Karpas-422 (cell line): ENCODE results near the gene SPAG16. TPM values are rescaled to one million over a fixed set of nuclear protein-coding genes. Genes with fewer than 3 reads are reported as not detected.

Source experiments
- DNase-seq: peaks from one replicate; pipeline ENCODE4 v3.0.0-alpha.2; 2015
- H2AFZ ChIP-seq: fragments of 200-600 bp; sonication (generic); 2 replicates; pipeline ENCODE4 v1.6.1; 2014; ENCODE audit warnings: antibody characterized with exemption, low read length, mixed read lengths
- H3K27ac ChIP-seq: fragments of 200-600 bp; sonication (generic); 2 replicates; pipeline ENCODE4 v1.5.1; 2014; ENCODE audit warnings: mild to moderate bottlenecking, low read length, moderate library complexity
- H3K27me3 ChIP-seq: fragments of 200-600 bp; sonication (generic); 2 replicates; pipeline ENCODE4 v1.6.1; 2014; ENCODE audit warnings: low read length, mixed read lengths
- H3K36me3 ChIP-seq: fragments of 200-600 bp; sonication (generic); 2 replicates; pipeline ENCODE4 v1.6.1; 2014; ENCODE audit warnings: low read length, mixed read lengths; ENCODE audit not compliant: insufficient read depth
- H3K4me1 ChIP-seq: fragments of 200-600 bp; sonication (generic); 2 replicates; pipeline ENCODE4 v1.6.1; 2014; ENCODE audit warnings: mild to moderate bottlenecking, low read length, mixed read lengths
- H3K4me2 ChIP-seq: fragments of 200-600 bp; sonication (generic); 2 replicates; pipeline ENCODE4 v1.6.1; 2014; ENCODE audit warnings: low read length, low read depth, mild to moderate bottlenecking; ENCODE audit not compliant: poor library complexity, severe bottlenecking
- H3K4me3 ChIP-seq: fragments of 200-600 bp; sonication (generic); 2 replicates; pipeline ENCODE4 v1.5.1; 2014; ENCODE audit warnings: mild to moderate bottlenecking, antibody characterized with exemption, low read length, mixed read lengths
- H3K79me2 ChIP-seq: fragments of 200-600 bp; sonication (generic); 2 replicates; pipeline ENCODE4 v1.6.1; 2014; ENCODE audit warnings: mild to moderate bottlenecking, low read length, mixed read lengths
- H3K9ac ChIP-seq: fragments of 200-600 bp; sonication (generic); 2 replicates; pipeline ENCODE4 v1.6.0; 2014; ENCODE audit warnings: low read length
- H3K9me2 ChIP-seq: fragments of 200-600 bp; sonication (generic), shearing (Covaris generic); replicated peaks from 2 replicates; pipeline ENCODE4 v1.6.0; 2014; ENCODE audit warnings: mild to moderate bottlenecking, low read length, moderate library complexity; ENCODE audit not compliant: insufficient read depth
- H3K9me3 ChIP-seq: fragments of 300-700, 200-600 bp; sonication (generic); 2 replicates; pipeline ENCODE4 v1.6.1; 2014; ENCODE audit warnings: low read length, mixed read lengths
- H4K20me1 ChIP-seq: fragments of 200-600 bp; sonication (generic); 2 replicates; pipeline ENCODE4 v1.6.1; 2014; ENCODE audit warnings: mild to moderate bottlenecking, antibody characterized with exemption, low read length, low read depth; ENCODE audit not compliant: insufficient read depth
- total RNA-seq: library from RNA; depleted of rRNA; stranded (reverse); fragments of >200 nt; shearing (Covaris generic); gene quantifications from 2 replicates; pipeline ENCODE4 v1.2.3, GENCODE V29; 2014; ENCODE audit warnings: low replicate concordance

The SPAG16 gene
- total RNA-seq, 1 experiment from 2014 or later = 67.8 TPM

GRCh38 chr2:213551526-213551925, 267.3 kb downstream of the SPAG16 start:
- Histone ChIP-seq H3K27me3 (no peaks in the 10 kb centered on the region), H3K4me1 (no peaks in the 10 kb centered on the region), H2AFZ (no peak overlapping the region), H3K9me2 (no peaks in the 10 kb centered on the region), H3K4me2 (no peak overlapping the region), H4K20me1 (no peaks in the 10 kb centered on the region), H3K9ac (no peak overlapping the region), H3K9me3 (peaks cover 37% of the 10 kb centered on the region), H3K27ac (no peak overlapping the region), H3K4me3 (no peak overlapping the region), H3K36me3 (no peaks in the 10 kb centered on the region), H3K79me2 (no peaks in the 10 kb centered on the region)
- no peak for DNase-seq

- H3K27ac ChIP-seq = no peak overlapping the region
- H3K9ac ChIP-seq = no peak overlapping the region
- H4K20me1 ChIP-seq = no peaks in the 10 kb centered on the region
- H3K4me1 ChIP-seq = no peaks in the 10 kb centered on the region
- H3K36me3 ChIP-seq = no peaks in the 10 kb centered on the region
- no peaks in the 10 kb centered on the region for H3K9me2 ChIP-seq
- H3K4me3 ChIP-seq = no peak overlapping the region
- H3K9me3 ChIP-seq = peaks cover 15% of the 10 kb centered on the region
- H3K27me3 ChIP-seq = no peaks in the 10 kb centered on the region
- H3K79me2 ChIP-seq = no peaks in the 10 kb centered on the region
- H2AFZ ChIP-seq = no peak overlapping the region
- no peak for DNase-seq
- no peak overlapping the region for H3K4me2 ChIP-seq
These were observed 274.8 kb downstream of the SPAG16 start for GRCh38 chr2:213559053-213559452.

GRCh38 chr2:213561759-213562158, 277.5 kb downstream of the SPAG16 start:
- no peaks in the 10 kb centered on the region for H4K20me1 ChIP-seq
- no peak overlapping the region for H3K4me2 ChIP-seq
- H3K36me3 ChIP-seq = no peaks in the 10 kb centered on the region
- no peaks in the 10 kb centered on the region for H3K27me3 ChIP-seq
- DNase-seq = no peak
- no peaks in the 10 kb centered on the region for H3K4me1 ChIP-seq
- no peak overlapping the region for H3K9ac ChIP-seq
- H3K9me2 ChIP-seq = no peaks in the 10 kb centered on the region
- H3K9me3 ChIP-seq = peaks cover 23% of the 10 kb centered on the region
- no peak overlapping the region for H2AFZ ChIP-seq
- H3K27ac ChIP-seq = no peak overlapping the region
- no peak overlapping the region for H3K4me3 ChIP-seq
- no peaks in the 10 kb centered on the region for H3K79me2 ChIP-seq

- Histone ChIP-seq H3K4me1 (no peaks in the 10 kb centered on the region), H4K20me1 (no peaks in the 10 kb centered on the region), H3K27me3 (no peaks in the 10 kb centered on the region), H3K9ac (no peak overlapping the region), H3K9me3 (peaks cover 23% of the 10 kb centered on the region), H3K79me2 (no peaks in the 10 kb centered on the region), H3K27ac (no peak overlapping the region), H3K4me3 (no peak overlapping the region), H3K4me2 (no peak overlapping the region), H3K36me3 (no peaks in the 10 kb centered on the region), H3K9me2 (no peaks in the 10 kb centered on the region), H2AFZ (no peak overlapping the region)
- no peak for DNase-seq
These were observed 278.4 kb downstream of the SPAG16 start for GRCh38 chr2:213562539-213563180.

GRCh38 chr2:213566846-213567245, 282.6 kb downstream of the SPAG16 start:
- Histone ChIP-seq H3K9ac (no peak overlapping the region), H3K27me3 (no peaks in the 10 kb centered on the region), H3K79me2 (no peaks in the 10 kb centered on the region), H3K4me3 (no peak overlapping the region), H4K20me1 (no peaks in the 10 kb centered on the region), H2AFZ (no peak overlapping the region), H3K9me3 (peaks cover 23% of the 10 kb centered on the region), H3K4me2 (no peak overlapping the region), H3K9me2 (no peaks in the 10 kb centered on the region), H3K36me3 (no peaks in the 10 kb centered on the region), H3K27ac (no peak overlapping the region), H3K4me1 (no peaks in the 10 kb centered on the region)
- no peak for DNase-seq

GRCh38 chr2:213609570-213610170, 325.4 kb downstream of the SPAG16 start:
- H3K4me2 ChIP-seq = no peak overlapping the region
- H2AFZ ChIP-seq = no peak overlapping the region
- no peaks in the 10 kb centered on the region for H3K27me3 ChIP-seq
- H3K9ac ChIP-seq = no peak overlapping the region
- H3K79me2 ChIP-seq = no peaks in the 10 kb centered on the region
- H3K9me2 ChIP-seq = no peaks in the 10 kb centered on the region
- no peaks in the 10 kb centered on the region for H4K20me1 ChIP-seq
- no peaks in the 10 kb centered on the region for H3K36me3 ChIP-seq
- no peak for DNase-seq
- no peak overlapping the region for H3K4me3 ChIP-seq
- no peak overlapping the region for H3K27ac ChIP-seq
- no peaks in the 10 kb centered on the region for H3K4me1 ChIP-seq
- H3K9me3 ChIP-seq = peaks cover 11% of the 10 kb centered on the region

GRCh38 chr2:213627054-213627710, 342.9 kb downstream of the SPAG16 start:
- Histone ChIP-seq H3K27me3 (no peaks in the 10 kb centered on the region), H2AFZ (no peak overlapping the region), H3K36me3 (no peaks in the 10 kb centered on the region), H3K4me1 (no peaks in the 10 kb centered on the region), H4K20me1 (no peaks in the 10 kb centered on the region), H3K4me2 (no peak overlapping the region), H3K9me3 (peaks cover 19% of the 10 kb centered on the region), H3K27ac (no peak overlapping the region), H3K4me3 (no peak overlapping the region), H3K9me2 (no peaks in the 10 kb centered on the region), H3K9ac (no peak overlapping the region), H3K79me2 (no peaks in the 10 kb centered on the region)
- DNase-seq = no peak

GRCh38 chr2:213627835-213628460, 343.7 kb downstream of the SPAG16 start:
- H3K9me2 ChIP-seq = no peaks in the 10 kb centered on the region
- no peaks in the 10 kb centered on the region for H4K20me1 ChIP-seq
- H3K79me2 ChIP-seq = no peaks in the 10 kb centered on the region
- H3K4me1 ChIP-seq = no peaks in the 10 kb centered on the region
- no peaks in the 10 kb centered on the region for H3K27me3 ChIP-seq
- no peak overlapping the region for H3K27ac ChIP-seq
- no peak overlapping the region for H3K9ac ChIP-seq
- peaks cover 16% of the 10 kb centered on the region for H3K9me3 ChIP-seq
- no peak for DNase-seq
- no peak overlapping the region for H2AFZ ChIP-seq
- no peak overlapping the region for H3K4me3 ChIP-seq
- H3K36me3 ChIP-seq = no peaks in the 10 kb centered on the region
- H3K4me2 ChIP-seq = no peak overlapping the region
